GM18519 (cell line): ENCODE measurements around the gene CYB5A.
"Not testable (repeated sequence)": the region's sequence is repeated elsewhere in the genome, so short reads cannot be mapped to it uniquely, and the experiment has no call there.

Source experiments
- ATAC-seq: cut with Tn5 transposase; IDR thresholded peaks from one replicate; pipeline ENCODE4 v1.9.1; 2021; ENCODE audit warnings: mild to moderate bottlenecking, moderate library complexity; ENCODE audit not compliant: unreplicated experiment, low FRiP score

Gene CYB5A

GRCh38 chr18:74291771-74292540 lies at the start of gene CYB5A:
TSS of gene CYB5A (minus strand) at chr18:74291963. CDS start at chr18:74291875, 88 bp downstream.
- peak; percentile 99 for ATAC-seq

GRCh38 chr18:74337912-74338309 lies 46.1 kb upstream of the CYB5A start:
- ATAC-seq, result no peak

- no peak for ATAC-seq
Measured at GRCh38 chr18:74337155-74337911, 45.6 kb upstream of the CYB5A start.

GRCh38 chr18:74336656-74337055 lies 44.9 kb upstream of the CYB5A start:
- ATAC-seq, result no peak

GRCh38 chr18:74334242-74334893 lies 42.6 kb upstream of the CYB5A start:
- ATAC-seq, result peak; percentile 41

- ATAC-seq, result no peak
Measured at GRCh38 chr18:74333091-74333490, 41.3 kb upstream of the CYB5A start.

- ATAC-seq, result no peak
Measured at GRCh38 chr18:74331404-74331803, 39.6 kb upstream of the CYB5A start.

GRCh38 chr18:74329688-74330205 lies 38.0 kb upstream of the CYB5A start:
- no peak for ATAC-seq

GRCh38 chr18:74328206-74328605 lies 36.4 kb upstream of the CYB5A start:
- ATAC-seq, result no peak

- ATAC-seq, result not testable (repeated sequence)
Measured at GRCh38 chr18:74326791-74327190, 35.0 kb upstream of the CYB5A start.

- ATAC-seq, result no peak
Measured at GRCh38 chr18:74326231-74326630, 34.5 kb upstream of the CYB5A start.

GRCh38 chr18:74316257-74317170 lies 24.8 kb upstream of the CYB5A start:
- no peak for ATAC-seq

GRCh38 chr18:74315464-74316256 lies 23.9 kb upstream of the CYB5A start, which contains the start of gene C18orf63:
TSS of gene C18orf63 (plus strand) at chr18:74315839. CDS start at chr18:74317866, 2,027 bp downstream.
- no peak for ATAC-seq

- no peak for ATAC-seq
Measured at GRCh38 chr18:74314759-74315463, 23.1 kb upstream of the CYB5A start.

- ATAC-seq, result no peak
Measured at GRCh38 chr18:74311000-74311399, 19.2 kb upstream of the CYB5A start.

GRCh38 chr18:74310411-74310810 lies 18.6 kb upstream of the CYB5A start:
- ATAC-seq, result no peak

- ATAC-seq, result no peak
Measured at GRCh38 chr18:74303936-74304335, 12.2 kb upstream of the CYB5A start.

- no peak for ATAC-seq
Measured at GRCh38 chr18:74303306-74303705, 11.5 kb upstream of the CYB5A start.
